Fibroblast of lung (primary cell): ENCODE results near the gene TMPRSS2. TPM values are rescaled to one million over a fixed set of nuclear protein-coding genes. Genes with fewer than 3 reads are reported as not detected.

Experiments used
- DNase-seq, 2 donors: peaks; one replicate each; pipeline versions ENCODE4 v3.0.0 to v3.0.0-alpha.2; 2010; ENCODE audit warnings: low read depth in 2 of 2
- H2AFZ ChIP-seq: 2 replicates; pipeline ENCODE4 v1.5.1; 2012; ENCODE audit warnings: low read length, control low read depth, inconsistent platforms
- H3K27ac ChIP-seq: 2 replicates; pipeline ENCODE4 v1.5.1; 2011; ENCODE audit warnings: low read length, control low read depth; ENCODE audit not compliant: insufficient read depth
- H3K27me3 ChIP-seq: 2 replicates; pipeline ENCODE4 v1.5.1; 2011; ENCODE audit warnings: mild to moderate bottlenecking, low read length; ENCODE audit not compliant: control insufficient read depth, insufficient read depth
- H3K36me3 ChIP-seq: 2 replicates; pipeline ENCODE4 v1.5.1; 2011; ENCODE audit warnings: low read length; ENCODE audit not compliant: control insufficient read depth, insufficient read depth
- H3K4me1 ChIP-seq: 2 replicates; pipeline ENCODE4 v1.5.1; 2011; ENCODE audit warnings: low read length; ENCODE audit not compliant: control insufficient read depth, insufficient read depth; ENCODE audit errors: extremely low read depth
- H3K4me2 ChIP-seq: 2 replicates; pipeline ENCODE4 v1.5.1; 2011; ENCODE audit warnings: low read length, control low read depth; ENCODE audit not compliant: insufficient read depth; ENCODE audit errors: extremely low read depth
- H3K4me3 ChIP-seq, 4 experiments: fragments of 200-600 bp in 1 of 4; sonication (generic) in 1 of 4; replicated peaks in 1 of 4; 2 replicates each; pipeline ENCODE4 v1.5.1; 2011 to 2016; ENCODE audit warnings: low read length in 4 of 4, low read depth in 3 of 4, mild to moderate bottlenecking in 3 of 4, control low read depth in 2 of 4, inconsistent platforms in 1 of 4, mixed read lengths in 1 of 4; ENCODE audit not compliant: insufficient read depth in 1 of 4; ENCODE audit errors: control extremely low read depth in 1 of 4
- H3K79me2 ChIP-seq: 2 replicates; pipeline ENCODE4 v1.5.1; 2012; ENCODE audit warnings: mild to moderate bottlenecking, low read length, inconsistent platforms; ENCODE audit not compliant: control insufficient read depth, insufficient read depth
- H3K9ac ChIP-seq: 2 replicates; pipeline ENCODE4 v1.5.1; 2011; ENCODE audit warnings: mild to moderate bottlenecking, low read length, control low read depth; ENCODE audit not compliant: insufficient read depth
- H3K9me3 ChIP-seq: 2 replicates; pipeline ENCODE4 v1.5.1; 2012; ENCODE audit warnings: low read depth, low read length; ENCODE audit not compliant: control insufficient read depth, insufficient read depth
- H4K20me1 ChIP-seq: 2 replicates; pipeline ENCODE4 v1.5.1; 2011; ENCODE audit warnings: low read length; ENCODE audit not compliant: control insufficient read depth, insufficient read depth; ENCODE audit errors: extremely low read depth
- EZH2 ChIP-seq: IDR thresholded peaks from 2 replicates; pipeline ENCODE4 v1.5.1; 2012; ENCODE audit warnings: low read length, control low read depth, mild to moderate bottlenecking; ENCODE audit errors: missing control alignments
- polyA plus RNA-seq, 2 donors: library from polyadenylated mRNA; depleted of rRNA in 1 of 2; stranded (reverse) in 1 of 2; unstranded in 1 of 2; fragments of >200 nt; gene quantifications; 2 replicates each; pipeline ENCODE4 v1.2.1, GENCODE V29; 2011 to 2012; ENCODE audit warnings: missing spikeins in 1 of 2
- total RNA-seq: library from RNA; depleted of rRNA; stranded (reverse); fragments of >200 nt; gene quantifications from 2 replicates; pipeline ENCODE4 v1.2.1, GENCODE V29; 2014
- TF ChIP-seq, protein P1 (sequence below), 2 donors: IDR thresholded peaks in 1 of 2; conservative IDR thresholded peaks in 1 of 2; 1 replicate in 1 of 2; 2 replicates in 1 of 2; pipeline ENCODE4 v1.5.1; 2011 to 2012; ENCODE audit warnings: low read length in 2 of 2, control low read depth in 1 of 2, inconsistent platforms in 1 of 2, low read depth in 1 of 2, mild to moderate bottlenecking in 1 of 2

TMPRSS2 gene
- total and polyA plus RNA-seq, 2 donors (not counting 1 experiment from before 2014, with no cell fraction given) = 0.17 TPM; not detected in 1

DNA sequence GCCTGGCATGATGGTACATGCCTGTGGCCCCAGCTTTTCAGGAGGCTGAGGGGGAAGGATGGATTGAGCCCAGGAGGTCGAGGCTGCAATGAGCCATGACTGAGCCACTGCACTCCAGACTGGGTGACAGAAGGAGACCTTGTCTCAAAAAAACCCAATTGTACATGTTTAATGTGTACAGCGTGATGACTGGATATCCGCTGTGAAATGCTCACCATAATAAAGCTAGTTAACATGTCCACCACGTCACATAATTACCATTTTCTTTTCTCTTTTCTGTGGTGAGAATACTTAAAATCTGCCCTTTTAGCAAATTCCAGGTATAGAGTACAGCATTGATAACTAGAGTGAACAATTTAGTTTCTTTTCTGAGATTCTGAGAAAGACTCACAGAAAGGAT lies 24.0 kb downstream of the TMPRSS2 start:
- no peaks in the 10 kb centered on the region for H3K4me1 ChIP-seq
- H3K4me3 ChIP-seq = no peak overlapping the region
- H4K20me1 ChIP-seq = no peaks in the 10 kb centered on the region
- no peak for DNase-seq
- no peak overlapping the region for H3K9ac ChIP-seq
- H3K27me3 ChIP-seq = no peaks in the 10 kb centered on the region
- H3K4me2 ChIP-seq = no peak overlapping the region
- H3K9me3 ChIP-seq = no peaks in the 10 kb centered on the region
- H3K79me2 ChIP-seq = no peaks in the 10 kb centered on the region
- H2AFZ ChIP-seq = no peak overlapping the region
- no peaks in the 10 kb centered on the region for H3K36me3 ChIP-seq
- no peak for TF ChIP-seq EZH2
- TF ChIP-seq, protein P1, sequence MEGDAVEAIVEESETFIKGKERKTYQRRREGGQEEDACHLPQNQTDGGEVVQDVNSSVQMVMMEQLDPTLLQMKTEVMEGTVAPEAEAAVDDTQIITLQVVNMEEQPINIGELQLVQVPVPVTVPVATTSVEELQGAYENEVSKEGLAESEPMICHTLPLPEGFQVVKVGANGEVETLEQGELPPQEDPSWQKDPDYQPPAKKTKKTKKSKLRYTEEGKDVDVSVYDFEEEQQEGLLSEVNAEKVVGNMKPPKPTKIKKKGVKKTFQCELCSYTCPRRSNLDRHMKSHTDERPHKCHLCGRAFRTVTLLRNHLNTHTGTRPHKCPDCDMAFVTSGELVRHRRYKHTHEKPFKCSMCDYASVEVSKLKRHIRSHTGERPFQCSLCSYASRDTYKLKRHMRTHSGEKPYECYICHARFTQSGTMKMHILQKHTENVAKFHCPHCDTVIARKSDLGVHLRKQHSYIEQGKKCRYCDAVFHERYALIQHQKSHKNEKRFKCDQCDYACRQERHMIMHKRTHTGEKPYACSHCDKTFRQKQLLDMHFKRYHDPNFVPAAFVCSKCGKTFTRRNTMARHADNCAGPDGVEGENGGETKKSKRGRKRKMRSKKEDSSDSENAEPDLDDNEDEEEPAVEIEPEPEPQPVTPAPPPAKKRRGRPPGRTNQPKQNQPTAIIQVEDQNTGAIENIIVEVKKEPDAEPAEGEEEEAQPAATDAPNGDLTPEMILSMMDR (conservative IDR thresholded peaks at IDR 0.05 in 1 of 2, IDR thresholded peaks at IDR 0.05 in 1 of 2; ENCODE audit: low read depth in 1 of 2, low read length in 2 of 2) = no peak
- no peak overlapping the region for H3K27ac ChIP-seq

DNA sequence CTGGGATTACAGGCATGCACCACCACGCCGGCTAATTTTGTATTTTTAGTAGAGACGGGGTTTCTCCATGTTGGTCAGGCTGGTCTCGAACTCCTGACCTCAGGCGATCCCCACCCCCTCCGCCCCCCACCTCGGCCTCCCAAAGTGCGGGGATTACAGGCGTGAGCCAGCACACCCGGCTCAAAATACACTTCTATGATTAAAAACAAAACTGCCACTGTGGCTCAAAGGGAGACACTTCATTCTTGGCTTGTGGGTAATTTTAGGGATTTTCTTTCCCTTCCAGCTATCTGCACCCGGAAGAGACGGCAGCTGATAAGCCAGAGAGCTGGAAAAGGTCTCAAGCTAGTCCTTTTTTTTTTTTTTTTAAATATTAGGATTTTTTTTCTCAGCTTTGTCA lies 24.5 kb downstream of the TMPRSS2 start:
- Histone ChIP-seq H3K9me3 (no peaks in the 10 kb centered on the region), H3K9ac (no peak overlapping the region), H3K36me3 (no peaks in the 10 kb centered on the region), H3K4me1 (no peaks in the 10 kb centered on the region), H2AFZ (no peak overlapping the region), H4K20me1 (no peaks in the 10 kb centered on the region), H3K4me2 (no peak overlapping the region), H3K27ac (no peak overlapping the region), H3K27me3 (no peaks in the 10 kb centered on the region), H3K79me2 (no peaks in the 10 kb centered on the region), H3K4me3 (no peak overlapping the region)
- TF ChIP-seq EZH2 = no peak
- TF ChIP-seq, protein P1 (conservative IDR thresholded peaks at IDR 0.05 in 1 of 2, IDR thresholded peaks at IDR 0.05 in 1 of 2; ENCODE audit: low read depth in 1 of 2, low read length in 2 of 2) = no peak
- no peak for DNase-seq

- Histone ChIP-seq H3K27me3 (no peaks in the 10 kb centered on the region), H3K9me3 (no peaks in the 10 kb centered on the region), H3K4me3 (no peak overlapping the region), H3K4me1 (no peaks in the 10 kb centered on the region), H3K79me2 (no peaks in the 10 kb centered on the region), H3K27ac (no peak overlapping the region), H4K20me1 (no peaks in the 10 kb centered on the region), H3K4me2 (no peak overlapping the region), H2AFZ (no peak overlapping the region), H3K9ac (no peak overlapping the region), H3K36me3 (no peaks in the 10 kb centered on the region)
- TF ChIP-seq, protein P1 (conservative IDR thresholded peaks at IDR 0.05 in 1 of 2, IDR thresholded peaks at IDR 0.05 in 1 of 2; ENCODE audit: low read depth in 1 of 2, low read length in 2 of 2) = no peak
- no peak for TF ChIP-seq EZH2
- no peak for DNase-seq
Measured at GRCh38 chr21:41482980-41483379, 25.0 kb downstream of the TMPRSS2 start.
